Progenitor cell of endocrine pancreas (in vitro differentiated cells): ENCODE data around the gene PTPRH. TPM values are rescaled to one million over a fixed set of nuclear protein-coding genes. Genes with fewer than 3 reads are reported as not detected.

Source experiments
- DNase-seq: peaks from one replicate; pipeline ENCODE4 v3.0.0; 2021; ENCODE audit warnings: low spot score; ENCODE audit not compliant: unreplicated experiment
- H3K27ac Mint-ChIP-seq: 2 replicates; pipeline ENCODE4 v1.8.0; 2021; ENCODE audit warnings: mild to moderate bottlenecking, moderate library complexity, mixed read lengths
- H3K27me3 Mint-ChIP-seq: 2 replicates; pipeline ENCODE4 v1.8.0; 2021; ENCODE audit warnings: mixed read lengths
- H3K36me3 Mint-ChIP-seq: 2 replicates; pipeline ENCODE4 v1.8.0; 2022; ENCODE audit warnings: mixed read lengths; ENCODE audit not compliant: insufficient read depth
- H3K4me1 Mint-ChIP-seq: 2 replicates; pipeline ENCODE4 v1.8.0; 2021; ENCODE audit warnings: low read depth, mixed read lengths
- H3K4me3 Mint-ChIP-seq: 2 replicates; pipeline ENCODE4 v1.8.0; 2021; ENCODE audit warnings: low read depth, mild to moderate bottlenecking, moderate library complexity, mixed read lengths
- H3K9me3 Mint-ChIP-seq: 2 replicates; pipeline ENCODE4 v1.8.0; 2021; ENCODE audit warnings: low read depth, mixed read lengths
- total RNA-seq: library from RNA; stranded (reverse); gene quantifications from 2 replicates; pipeline ENCODE4 v1.2.1, GENCODE V29; 2021
- TF ChIP-seq, protein P1 (sequence below): fragments of 200-600 bp; sonication (generic); IDR thresholded peaks from one replicate; pipeline ENCODE4 v1.5.0; 2021; ENCODE audit warnings: antibody characterized with exemption, mild to moderate bottlenecking; ENCODE audit not compliant: unreplicated experiment

Gene PTPRH
- total RNA-seq, 1 donor from 2014 or later: 0.43 TPM

DNA sequence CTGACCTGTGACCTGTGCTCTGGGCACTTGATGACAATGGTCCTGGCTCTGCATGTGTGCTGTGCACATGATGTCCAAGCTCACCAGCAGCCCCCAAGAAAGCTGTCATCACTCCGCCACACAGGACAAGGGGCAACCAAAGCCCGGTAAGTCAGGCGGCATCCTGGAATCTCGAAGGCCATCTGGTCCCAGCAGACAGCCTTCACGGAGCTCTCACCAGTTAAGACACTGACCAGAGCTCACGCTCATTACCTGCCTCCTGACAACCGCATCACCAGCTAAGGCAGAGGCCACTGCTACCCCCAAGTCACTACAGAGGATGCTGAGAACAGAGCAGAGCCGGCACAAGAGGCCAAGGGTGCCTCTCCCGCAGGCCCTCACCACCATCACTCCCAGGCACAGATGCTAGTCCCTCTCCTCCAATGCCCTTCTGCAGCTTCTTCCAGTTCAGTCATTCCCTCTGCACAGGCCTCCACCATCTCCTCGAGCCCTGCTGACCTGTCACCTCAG is 38.9 kb upstream of the PTPRH start:
- no peaks in the 10 kb centered on the region for H3K27me3 Mint-ChIP-seq
- peaks cover 4% of the 10 kb centered on the region for H3K36me3 Mint-ChIP-seq
- TF ChIP-seq, protein P1, sequence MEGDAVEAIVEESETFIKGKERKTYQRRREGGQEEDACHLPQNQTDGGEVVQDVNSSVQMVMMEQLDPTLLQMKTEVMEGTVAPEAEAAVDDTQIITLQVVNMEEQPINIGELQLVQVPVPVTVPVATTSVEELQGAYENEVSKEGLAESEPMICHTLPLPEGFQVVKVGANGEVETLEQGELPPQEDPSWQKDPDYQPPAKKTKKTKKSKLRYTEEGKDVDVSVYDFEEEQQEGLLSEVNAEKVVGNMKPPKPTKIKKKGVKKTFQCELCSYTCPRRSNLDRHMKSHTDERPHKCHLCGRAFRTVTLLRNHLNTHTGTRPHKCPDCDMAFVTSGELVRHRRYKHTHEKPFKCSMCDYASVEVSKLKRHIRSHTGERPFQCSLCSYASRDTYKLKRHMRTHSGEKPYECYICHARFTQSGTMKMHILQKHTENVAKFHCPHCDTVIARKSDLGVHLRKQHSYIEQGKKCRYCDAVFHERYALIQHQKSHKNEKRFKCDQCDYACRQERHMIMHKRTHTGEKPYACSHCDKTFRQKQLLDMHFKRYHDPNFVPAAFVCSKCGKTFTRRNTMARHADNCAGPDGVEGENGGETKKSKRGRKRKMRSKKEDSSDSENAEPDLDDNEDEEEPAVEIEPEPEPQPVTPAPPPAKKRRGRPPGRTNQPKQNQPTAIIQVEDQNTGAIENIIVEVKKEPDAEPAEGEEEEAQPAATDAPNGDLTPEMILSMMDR: no peak
- peak overlapping the region; percentile 33 for H3K27ac Mint-ChIP-seq
- no peaks in the 10 kb centered on the region for H3K9me3 Mint-ChIP-seq
- no peaks in the 10 kb centered on the region for H3K4me1 Mint-ChIP-seq
- no peak overlapping the region for H3K4me3 Mint-ChIP-seq
- no peak for DNase-seq

DNA sequence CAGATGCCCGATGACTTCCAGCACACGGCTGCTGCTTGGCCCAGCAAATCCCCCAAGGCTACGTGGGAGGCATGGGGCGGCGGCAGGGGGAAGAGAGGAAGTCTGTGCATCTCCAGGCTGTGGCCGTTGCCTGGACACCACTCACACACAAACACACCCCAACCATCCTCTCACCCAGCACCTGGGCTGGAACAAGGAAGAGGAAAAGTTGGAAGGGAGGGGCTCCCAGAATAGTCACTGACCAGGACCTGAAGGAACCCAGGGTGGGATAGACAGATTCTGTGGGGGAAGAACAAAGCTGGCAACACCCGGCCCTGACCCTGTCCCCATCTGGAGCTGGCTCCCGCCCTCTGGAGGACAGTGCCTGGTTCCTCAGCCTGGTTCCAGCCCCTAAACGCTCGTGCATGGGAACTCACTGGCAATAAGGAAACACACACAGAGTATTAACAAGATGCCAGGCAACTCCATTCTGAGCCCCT is 38.4 kb upstream of the PTPRH start:
- H3K36me3 Mint-ChIP-seq: peaks cover 6% of the 10 kb centered on the region
- TF ChIP-seq, protein P1: no peak
- no peak for DNase-seq
- H3K9me3 Mint-ChIP-seq: no peaks in the 10 kb centered on the region
- no peaks in the 10 kb centered on the region for H3K4me1 Mint-ChIP-seq
- no peak overlapping the region for H3K4me3 Mint-ChIP-seq
- H3K27me3 Mint-ChIP-seq: no peaks in the 10 kb centered on the region
- H3K27ac Mint-ChIP-seq: no peak overlapping the region

DNA sequence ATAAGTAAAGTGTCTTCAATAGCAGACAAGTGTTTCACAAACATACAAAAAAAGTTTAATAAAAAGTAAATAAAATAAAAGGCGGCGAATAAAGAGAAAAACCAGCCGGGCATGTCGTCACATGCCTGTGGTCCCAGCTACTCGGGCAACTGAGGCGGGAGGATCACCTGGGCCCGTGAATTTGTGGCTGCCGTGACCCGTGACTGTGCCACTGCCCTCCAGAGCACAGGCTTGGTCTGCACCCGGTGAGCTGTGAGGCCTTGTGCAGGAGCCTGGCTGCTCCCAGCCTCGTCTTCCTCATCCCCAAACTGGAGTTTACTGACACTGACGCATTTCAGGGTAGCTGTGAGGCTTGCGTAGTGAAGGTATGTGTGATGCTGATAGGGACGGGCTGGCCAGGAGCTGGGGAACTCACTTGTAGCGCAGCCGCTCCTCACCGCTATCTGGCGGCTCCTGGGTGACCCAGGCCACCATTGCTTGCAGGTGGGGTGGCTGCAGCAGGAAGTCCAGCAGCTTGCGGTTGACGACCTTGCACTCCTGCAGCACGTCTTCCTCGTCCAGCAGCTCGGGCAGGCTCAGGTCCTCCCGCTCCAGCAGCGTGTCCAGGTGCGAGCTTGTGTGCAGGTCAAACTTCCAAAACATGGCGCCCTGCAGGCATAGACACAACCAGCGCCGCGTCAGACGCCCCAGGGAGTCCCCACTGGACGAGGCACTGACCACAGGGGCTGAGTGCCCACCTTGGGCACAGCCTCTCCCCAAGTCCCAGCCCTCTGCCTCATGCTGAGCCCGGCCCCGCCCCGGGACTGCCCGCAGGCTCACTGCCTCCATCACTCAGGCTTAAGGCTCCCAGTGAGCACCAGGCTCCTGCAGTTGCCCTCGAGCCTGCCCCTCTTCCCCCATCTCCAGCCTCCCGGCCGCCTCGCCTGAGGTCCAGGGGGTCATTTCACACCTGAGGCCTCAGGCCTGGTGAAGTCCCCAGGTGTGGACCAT is 37.5 kb upstream of the PTPRH start:
- H3K4me1 Mint-ChIP-seq: no peaks in the 10 kb centered on the region
- no peak for DNase-seq
- TF ChIP-seq, protein P1: no peak
- peaks cover 6% of the 10 kb centered on the region for H3K36me3 Mint-ChIP-seq
- H3K4me3 Mint-ChIP-seq: no peak overlapping the region
- no peak overlapping the region for H3K27ac Mint-ChIP-seq
- H3K9me3 Mint-ChIP-seq: no peaks in the 10 kb centered on the region
- H3K27me3 Mint-ChIP-seq: no peaks in the 10 kb centered on the region

- no peaks in the 10 kb centered on the region for H3K4me1 Mint-ChIP-seq
- DNase-seq: no peak
- peaks cover 10% of the 10 kb centered on the region for H3K36me3 Mint-ChIP-seq
- H3K4me3 Mint-ChIP-seq: no peak overlapping the region
- no peaks in the 10 kb centered on the region for H3K9me3 Mint-ChIP-seq
- no peak overlapping the region for H3K27ac Mint-ChIP-seq
- H3K27me3 Mint-ChIP-seq: no peaks in the 10 kb centered on the region
- TF ChIP-seq, protein P1: no peak
Observed at GRCh38 chr19:55245236-55245904, 36.1 kb upstream of the PTPRH start.

DNA sequence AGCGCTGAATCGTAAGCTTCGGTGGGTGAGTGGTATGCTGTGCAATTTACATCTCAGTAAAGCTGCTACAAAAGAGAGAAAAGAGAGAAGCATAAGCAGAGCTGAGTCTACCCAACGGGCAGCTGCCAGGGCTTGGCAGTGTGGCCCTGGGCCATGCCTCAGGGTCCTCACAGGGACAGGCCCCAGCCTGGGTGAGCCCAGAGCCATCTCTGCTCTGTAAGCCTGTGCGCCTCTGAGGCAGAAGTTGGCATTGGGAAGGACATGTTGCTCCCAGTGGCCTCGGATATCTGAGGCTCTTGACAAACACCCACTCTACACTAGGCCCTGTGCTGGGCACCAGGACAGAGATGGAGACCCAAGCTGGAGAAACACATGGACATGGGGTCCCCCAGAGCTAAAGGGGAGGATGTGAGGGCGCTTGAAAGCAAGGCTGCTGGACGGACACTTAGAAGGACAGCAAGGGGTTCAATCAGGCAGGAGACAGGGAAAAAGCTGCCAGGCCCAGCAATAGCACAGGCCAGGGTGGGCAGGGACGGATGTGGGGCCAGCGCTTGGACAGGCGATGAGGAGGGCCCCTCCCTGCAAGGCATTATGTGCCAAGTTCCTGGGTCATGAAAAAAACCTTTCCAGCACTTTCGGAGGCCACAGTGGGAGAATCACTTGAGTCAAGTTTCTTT is 34.8 kb upstream of the PTPRH start:
- Mint-ChIP-seq H3K9me3 (no peaks in the 10 kb centered on the region), H3K27ac (no peak overlapping the region), H3K4me3 (no peak overlapping the region), H3K36me3 (peaks cover 10% of the 10 kb centered on the region), H3K4me1 (no peaks in the 10 kb centered on the region), H3K27me3 (no peaks in the 10 kb centered on the region)
- TF ChIP-seq, protein P1: no peak
- DNase-seq: no peak
